Central memory CD4-positive, alpha-beta T cell (primary cell): Measurements from ENCODE around the gene RPL7A.
"Not testable (repeated sequence)": the region's sequence is repeated elsewhere in the genome, so short reads cannot be mapped to it uniquely, and the experiment has no call there.

Experiments
- DNase-seq: peaks from one replicate; pipeline ENCODE4 v3.0.0; 2022
- total RNA-seq, 3 experiments: gene quantifications; one replicate each; lab custom pipeline; 2026; lab: John Stamatoyannopoulos, UW

Gene RPL7A
- total RNA-seq, result 582 to 1,514 (median 1,357) reads per million in 3 experiments

DNA sequence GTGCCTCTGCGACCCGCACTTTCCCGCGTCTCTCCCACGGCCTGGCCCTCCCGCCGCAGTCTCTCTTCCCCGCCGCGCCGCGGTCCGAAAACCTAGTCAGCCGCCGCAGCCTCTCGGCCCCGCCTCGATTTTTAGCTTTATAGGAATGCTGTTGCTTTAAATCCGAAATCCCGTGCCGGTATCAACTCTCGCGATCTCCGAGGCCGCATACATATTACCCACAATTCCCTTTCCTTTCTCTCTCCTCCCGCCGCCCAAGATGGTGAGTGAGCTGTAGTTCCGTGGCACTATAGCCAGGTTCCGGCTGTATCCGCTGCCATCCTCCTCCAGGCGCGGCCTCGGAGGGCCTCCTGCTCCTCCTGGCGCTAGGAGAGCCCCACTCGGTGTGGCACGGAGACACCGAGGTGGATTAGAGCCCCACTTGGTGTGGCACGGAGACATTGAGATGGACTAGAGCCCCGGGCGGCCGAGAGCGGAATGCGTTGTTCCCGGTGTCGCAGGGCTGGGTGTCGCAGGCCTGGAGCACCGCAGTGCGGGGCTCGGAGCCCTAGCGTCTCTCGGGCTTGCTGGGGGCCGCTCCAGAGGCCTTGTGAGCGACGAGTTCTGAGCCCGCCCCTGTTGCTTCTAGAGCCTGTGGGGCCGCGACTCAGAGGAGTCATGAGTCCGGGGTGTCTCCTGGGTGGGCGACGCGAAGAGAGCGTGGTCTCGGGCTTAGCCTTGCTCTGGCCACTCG is at the start of gene RPL7A, which contains the start of gene MED22:
RPL7A (plus strand) TSS at position 234 of the 733 bp plus-strand sequence; CDS start at position 260, 26 bp downstream.
MED22 (minus strand) TSS at position 147 of the 733 bp plus-strand sequence. CDS start 1,469 bp downstream, outside the sequence.
- peak; percentile 91 for DNase-seq

DNA sequence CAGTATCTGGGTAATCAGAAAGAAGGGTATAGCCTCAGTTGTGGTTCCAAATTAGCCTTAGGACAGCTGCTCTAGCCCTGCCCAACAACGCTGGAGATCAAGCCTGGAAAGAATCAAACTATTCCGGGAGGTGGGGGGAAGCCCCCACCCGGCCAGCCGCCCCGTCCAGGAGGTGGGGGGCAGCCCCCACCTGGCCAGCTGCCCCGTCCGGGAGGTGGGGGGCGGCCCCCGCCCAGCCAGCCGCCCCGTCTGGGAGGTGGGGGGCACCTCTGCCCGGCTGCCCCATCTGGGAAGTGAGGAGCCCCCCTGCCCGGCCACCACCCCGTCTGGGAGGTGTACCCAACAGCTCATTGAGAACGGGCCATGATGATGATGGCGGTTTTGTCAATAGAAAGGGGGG is 48.0 kb upstream of the RPL7A start:
- DNase-seq, result not testable (repeated sequence)

DNA sequence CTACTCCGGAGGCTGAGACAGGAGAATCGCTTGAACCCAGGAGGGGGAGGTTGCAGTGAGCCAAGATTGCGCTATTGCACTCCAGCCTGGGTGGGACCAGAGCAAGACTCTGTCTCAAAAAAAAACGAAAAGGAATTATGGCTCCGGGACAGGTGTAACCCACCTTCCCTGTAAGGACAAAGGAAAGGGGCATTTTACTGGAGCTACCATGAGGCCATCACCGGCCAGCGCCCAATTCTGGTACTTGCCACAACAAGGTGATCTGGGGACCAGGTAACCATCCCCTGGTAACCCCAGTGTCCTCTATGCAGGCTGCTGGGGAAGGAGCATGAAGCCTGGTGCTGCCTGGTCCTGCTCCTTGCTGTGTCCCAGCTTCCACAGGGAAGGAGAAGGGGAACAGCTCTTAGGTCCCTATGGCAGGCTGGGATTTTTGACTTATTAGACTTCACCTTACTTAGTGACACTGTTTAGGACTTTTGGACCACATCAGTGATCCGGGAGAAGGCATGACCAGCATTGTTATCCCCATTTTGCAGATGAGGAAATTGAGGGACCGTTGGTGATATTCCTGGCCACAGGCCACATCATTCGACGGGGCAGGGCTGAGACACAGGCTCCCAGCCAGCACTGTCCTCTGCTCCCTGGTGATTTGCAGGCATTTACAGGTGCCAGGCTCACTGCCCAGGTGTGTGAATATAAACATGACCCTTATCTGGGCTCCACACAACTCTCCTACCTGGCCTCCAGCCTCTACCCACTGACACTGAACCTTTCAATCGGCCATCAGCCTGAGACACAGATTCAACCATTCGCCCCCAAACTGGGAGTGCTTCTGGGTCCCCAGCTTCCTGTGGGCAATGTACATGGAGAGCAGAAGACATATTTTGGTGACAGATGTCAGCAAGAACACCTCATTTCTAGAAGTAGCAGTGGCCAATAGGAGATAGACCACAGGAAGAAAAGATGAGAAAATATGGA is 46.5 kb upstream of the RPL7A start:
- DNase-seq, result no peak

DNA sequence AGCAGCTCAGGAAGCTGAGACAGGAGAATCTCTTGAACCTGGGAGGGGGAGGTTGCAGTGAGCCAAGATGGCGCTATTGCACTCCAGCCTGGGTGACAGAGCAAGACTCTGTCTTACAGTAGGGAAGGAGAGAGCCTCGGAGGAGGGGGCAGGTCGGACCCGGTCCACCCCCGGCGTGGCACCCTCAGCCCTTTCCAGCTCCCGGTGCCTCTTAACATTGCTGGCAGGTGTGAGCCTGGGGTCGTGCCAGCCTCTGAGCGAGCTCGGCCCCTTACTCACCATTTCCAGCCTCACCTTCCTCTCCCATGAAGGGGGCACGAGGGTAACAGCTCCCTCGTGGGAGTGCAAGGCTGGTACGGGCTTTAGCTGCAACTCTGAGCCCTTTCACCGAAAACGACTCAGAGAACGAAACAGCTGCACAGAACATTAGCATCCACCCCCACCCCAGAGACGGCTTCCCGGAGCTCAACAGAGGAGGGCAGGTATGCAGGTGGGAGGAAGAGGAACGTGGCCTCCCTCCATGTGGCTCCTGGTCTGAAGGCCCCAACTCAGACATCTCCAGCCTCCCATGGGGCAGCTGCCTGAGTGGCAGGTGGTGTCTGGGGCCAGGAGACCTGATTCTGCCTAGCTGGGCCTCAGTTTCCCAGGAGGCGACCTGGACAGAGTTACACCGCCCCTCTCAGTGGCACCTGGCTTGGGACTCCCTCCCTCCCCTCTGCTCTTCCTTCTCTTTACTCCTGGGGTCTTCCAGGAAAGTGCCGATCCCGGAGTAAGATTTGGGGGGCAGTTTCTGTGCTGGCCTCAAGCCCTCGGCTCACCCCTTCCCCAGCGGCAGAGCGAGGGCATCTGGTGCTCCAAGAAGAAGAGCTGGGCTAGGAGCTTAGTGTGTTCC is 44.5 kb upstream of the RPL7A start:
- DNase-seq, result no peak

DNA sequence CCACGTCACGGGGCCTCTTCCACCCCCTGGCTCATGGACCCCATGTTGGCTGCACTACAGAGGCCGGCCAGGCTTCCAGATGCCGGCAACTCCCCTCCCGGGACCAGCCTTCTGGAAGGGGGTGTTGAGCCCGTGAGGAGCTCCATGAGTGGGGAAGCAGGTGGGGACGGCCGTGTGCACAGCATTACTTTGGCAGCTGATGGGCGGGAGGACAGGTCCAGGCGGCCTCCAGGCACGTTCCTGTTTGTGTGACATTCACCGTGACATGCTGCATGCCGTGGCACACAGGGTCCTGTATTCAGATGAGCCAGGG is 43.9 kb upstream of the RPL7A start:
- no peak for DNase-seq

DNA sequence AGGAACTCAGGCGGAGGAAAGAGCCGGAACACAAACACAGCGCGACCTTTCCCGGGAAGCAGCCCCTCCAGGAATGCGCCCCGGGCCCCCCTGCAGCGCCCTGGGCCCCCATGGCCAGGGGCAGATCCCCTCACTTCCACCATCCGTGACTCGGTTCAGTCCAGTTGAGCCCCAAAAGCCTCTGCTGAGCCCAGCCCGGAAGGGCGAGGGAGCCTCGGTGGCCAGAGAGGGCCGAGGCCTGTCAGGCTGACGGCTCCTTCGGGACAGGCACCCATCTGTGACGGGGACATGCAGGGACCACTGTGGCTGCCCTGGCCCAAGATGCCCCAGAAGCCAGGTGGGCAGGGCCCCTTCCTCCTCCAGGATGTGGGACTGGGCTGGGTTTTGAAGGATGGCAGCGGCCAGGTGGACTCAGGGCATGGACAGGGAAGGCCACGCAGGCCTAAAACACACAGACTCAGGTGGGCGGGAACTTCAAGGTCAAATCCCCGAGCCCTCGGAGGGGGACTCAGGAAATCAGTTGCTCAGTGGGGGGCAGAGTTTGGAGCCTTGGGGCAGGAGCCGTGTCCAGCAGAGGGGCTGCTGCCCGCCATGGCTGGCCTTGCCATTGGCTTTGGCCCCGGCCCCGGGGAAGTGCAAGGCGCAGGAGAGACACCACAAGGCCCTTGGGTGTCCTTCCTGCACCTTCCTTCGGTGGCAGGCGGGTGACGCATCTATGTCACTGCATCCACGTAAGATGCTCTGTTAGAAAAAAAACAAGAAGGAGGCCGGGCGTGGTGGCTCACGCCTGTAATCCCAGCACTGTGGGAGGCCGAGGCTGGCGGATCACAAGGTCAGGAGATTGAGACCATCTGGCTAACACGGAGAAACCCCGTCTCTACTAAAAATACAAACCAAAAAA is 43.3 kb upstream of the RPL7A start:
- DNase-seq, result no peak

DNA sequence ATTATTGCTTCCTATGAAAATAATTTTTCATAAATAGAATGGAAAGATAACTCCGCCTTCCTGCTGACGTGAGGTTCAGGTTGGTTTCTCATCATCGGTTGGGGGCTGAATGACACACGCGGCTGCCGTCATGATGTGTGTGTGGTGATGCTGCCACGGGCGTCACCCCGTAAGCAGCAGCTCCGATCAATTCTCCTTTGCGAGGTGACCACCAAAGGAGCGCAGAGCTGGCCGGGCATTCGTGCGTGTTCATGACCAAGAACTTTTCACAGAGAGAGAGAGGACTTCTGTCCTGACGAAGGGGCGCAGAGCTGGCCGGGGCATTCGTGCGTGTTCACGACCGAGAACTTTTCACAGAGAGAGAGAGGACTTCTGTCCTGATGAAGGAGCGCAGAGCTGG is 42.3 kb upstream of the RPL7A start:
- no peak for DNase-seq

DNA sequence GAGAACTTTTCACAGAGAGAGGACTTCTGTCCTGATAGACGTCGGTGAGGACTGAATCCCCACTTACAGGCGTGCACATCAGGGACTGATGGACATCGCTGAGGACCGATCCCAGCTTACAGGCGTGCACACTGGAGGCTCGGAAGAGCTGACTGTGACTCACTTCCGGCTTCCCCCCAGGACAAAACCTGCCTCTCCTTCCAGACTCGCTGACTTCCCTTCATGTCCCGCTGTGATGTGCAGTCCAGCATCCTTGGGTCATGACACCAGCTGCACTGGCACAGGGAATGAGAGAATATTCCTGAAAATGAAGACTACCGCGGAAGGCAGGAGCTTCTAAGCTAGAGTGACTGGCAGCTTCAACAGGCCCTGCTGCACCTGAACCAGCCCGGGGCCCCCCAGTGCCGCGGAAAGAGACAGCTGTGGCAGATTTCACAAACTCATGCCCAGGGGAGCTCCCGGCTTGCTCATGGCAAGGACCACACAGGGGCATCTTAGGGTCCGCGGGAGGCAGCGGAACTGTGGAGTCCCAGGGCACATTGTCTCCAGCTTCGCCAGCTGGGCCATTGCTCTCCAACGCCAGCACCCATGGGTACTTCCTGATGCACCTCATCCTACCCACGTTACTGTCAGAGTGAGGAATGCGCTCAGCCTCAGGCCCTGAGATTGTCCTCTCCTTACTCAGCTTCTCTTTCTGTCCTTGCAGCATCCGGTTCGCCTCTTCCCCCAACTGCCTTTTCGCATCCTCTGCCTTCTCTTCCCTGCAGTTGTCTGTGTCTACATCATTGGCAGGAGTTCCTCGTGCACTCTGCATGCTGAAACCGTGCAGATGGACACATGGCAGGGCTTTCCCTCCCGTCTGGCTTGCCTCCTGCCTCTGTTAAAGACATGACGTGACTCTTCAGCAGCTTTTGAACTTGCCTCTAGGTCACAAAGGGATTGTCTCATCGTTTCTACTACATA is 41.5 kb upstream of the RPL7A start:
- no peak for DNase-seq

DNA sequence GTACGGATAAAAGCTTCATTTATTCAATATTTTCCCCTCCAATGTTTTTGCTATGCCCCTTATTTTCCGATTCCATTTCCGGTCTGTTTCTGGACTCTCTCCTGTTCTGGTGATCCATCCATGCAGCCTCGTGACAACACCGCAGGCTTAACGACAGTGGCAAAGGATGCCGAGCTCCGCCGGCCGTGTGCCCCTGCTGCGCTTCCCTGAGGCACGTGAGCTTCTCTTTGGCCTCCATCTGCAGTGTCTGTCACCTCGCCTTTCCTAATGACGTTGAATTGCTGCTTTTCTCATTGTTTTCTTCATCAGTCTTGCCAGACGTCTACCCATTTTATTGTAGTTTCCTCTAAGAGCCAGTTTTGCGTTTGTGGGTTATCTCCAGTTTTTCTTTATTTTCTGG is 40.7 kb upstream of the RPL7A start:
- no peak for DNase-seq

DNA sequence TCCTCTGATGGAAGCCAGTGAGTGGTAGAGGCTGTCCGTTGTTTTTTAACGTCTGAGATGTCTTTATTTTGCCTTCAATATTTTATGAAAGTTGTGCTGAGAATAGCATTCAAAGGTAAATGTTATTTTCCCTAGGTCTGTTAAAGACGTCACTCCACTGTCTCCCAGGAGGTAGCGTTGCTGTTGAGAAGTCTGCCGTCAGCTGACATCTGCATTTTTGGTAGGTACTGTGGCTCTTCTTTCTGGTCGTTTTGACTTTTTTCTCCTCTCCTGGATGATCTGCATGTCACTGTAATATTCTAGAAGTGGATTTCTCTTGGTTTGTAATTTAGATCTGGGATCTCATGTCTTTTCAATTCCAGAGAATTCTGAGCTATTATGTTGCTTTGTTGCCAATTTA is 38.4 kb upstream of the RPL7A start:
- no peak for DNase-seq

DNA sequence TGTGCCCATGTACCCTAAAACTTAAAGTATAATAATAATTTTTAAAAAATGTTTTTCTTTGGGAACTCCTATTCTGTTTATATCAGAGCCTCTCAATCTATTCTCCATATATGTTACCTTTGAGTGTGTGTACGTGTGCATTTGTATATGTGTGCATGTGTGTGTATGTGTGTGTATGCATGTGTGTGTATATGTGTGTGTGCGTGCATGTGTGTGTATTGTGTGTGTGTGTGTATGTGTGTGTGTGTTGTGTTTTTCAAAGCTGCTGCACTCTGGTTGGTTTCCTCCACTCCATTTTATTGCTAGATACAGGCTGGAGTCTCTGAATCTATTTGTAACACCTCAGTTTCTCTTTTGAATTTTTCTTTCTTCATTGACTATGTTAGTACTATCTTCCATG is 32.0 kb upstream of the RPL7A start:
- no peak for DNase-seq

DNA sequence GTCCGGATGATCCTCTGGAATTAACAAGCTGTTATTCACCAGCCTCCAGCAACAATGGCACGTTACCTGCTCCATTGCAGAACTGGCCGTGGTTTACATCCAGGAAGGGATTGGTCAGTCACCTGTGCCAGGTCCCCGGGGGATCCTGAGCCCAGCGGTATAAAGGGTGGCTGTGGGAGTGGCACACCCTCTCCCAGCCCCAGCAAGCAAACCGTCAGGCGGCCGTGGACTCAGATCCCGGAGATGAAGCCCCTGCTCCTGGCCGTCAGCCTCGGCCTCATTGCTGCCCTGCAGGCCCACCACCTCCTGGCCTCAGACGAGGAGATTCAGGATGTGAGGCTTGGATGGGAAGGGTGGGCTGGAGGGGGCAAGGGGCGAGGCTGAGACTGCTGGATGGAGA is 30.5 kb upstream of the RPL7A start:
- DNase-seq, result not testable (repeated sequence)

DNA sequence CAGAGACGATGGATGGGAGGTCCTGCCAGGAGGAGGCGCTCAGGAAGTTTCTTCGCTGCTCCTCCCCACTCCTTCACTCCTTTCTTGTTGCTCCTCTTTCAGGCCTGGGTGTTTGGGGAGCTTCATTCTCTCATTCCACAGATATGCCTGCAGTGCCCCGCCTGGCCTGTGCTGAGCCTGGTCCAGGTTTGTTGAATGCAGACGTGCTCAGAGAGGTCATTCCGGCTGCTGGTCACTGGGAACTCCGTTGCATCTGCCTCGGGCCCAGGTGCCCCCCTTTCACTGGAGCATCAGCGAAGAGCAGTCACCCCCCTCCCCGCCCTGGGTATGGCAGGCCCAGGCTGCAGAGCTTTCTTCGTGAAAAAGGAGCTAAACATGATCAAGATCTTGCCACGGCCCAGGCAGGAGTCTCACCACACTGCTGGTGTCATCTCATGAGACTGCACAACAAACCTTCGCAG is 27.6 kb upstream of the RPL7A start:
- DNase-seq, result no peak

DNA sequence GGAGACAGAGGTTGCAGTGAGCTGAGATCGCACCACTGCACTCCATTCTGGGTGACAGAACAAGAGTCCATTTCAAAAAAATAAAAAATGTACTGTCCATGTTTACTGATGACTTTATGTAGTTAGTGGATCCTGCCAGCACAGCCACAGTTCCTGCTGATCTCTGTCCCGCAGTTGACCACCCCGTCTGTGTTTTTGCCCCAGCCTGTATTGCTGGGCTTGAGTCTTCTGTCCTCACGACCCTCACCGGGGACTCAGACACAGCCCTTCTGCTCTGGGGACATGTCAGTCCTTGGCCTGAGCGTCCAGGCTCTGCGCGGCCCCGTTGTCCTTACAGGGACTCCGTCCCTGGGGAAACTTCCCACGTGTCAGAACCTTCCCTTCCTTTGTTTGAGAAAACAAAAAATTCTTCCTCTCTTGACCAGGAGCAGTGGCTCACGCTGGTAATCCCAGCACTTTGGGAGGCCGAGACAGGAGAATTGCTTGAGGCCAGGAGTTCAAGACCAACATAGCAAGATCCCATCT is 26.5 kb upstream of the RPL7A start:
- no peak for DNase-seq

DNA sequence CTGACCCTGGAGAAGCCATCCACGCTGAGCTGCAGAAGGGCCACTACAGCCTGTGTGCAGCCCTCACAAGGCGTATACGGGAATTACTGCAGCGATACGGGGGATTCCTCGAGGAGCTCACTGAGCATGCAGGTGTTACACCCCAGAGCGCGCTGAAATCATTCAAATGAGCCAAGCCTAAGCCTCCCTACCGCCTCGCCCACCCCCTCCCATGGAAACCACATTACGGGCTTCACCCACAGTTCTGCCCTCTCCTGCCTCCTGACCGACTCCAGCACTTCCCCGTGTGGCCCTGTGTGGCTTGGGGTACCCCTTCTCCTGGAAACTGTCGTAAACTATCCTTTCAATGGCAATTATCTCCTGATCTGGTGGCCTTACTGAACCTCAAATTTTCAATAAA is 25.3 kb upstream of the RPL7A start:
- no peak for DNase-seq

DNA sequence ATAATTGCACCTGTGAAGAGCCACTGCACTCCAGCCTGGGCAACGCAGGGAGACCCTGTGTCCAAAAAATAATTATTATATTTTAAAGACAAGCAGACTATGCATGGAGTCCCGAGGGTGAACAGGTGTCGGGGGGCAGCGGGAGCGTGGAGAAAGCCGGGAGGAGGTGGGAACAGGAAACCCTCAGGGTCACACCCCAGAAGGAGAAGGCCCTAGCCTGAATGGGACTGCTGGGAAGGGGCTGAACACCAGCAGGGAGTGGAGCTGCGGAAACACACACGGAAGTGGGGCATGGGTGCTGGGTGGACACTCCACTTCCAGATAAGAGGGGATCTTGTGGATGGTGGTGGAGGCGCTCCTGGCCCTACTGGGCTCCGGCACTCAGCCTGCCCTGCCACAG is 24.8 kb upstream of the RPL7A start:
- no peak for DNase-seq

DNA sequence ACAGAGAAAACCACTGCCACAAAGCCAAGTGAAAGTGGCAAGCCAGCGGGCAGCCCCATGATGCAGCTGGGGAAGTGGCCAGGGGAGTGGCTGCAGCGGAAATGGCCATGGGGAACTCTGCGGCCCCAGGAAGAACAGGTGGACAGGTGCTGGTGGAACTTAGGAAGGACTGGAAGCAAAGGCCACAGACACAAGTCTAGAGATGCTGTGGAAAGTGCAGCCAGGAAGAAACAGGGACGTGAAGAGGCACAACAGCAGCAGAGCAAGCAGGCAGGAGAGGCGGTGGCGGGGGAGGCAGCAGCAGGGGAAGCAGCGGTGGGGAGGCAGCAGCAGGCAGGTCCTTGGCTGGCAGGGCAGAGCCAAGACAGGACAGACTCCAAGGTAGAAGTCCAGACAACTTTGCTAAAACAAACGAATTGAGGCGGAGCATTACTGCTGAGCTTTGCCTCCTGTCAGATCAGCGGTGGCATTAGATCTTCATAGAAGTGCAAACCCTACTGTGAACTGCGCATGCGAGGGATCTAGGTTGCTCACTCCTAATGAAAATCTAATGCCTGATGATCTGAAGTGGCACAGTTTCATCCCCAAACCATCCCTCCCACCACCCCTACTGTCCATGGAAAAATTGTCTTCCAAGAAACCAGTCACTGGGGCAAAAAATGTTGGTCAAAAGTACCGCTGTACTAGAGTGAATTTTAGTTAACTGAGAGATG is 23.9 kb upstream of the RPL7A start:
- no peak for DNase-seq

DNA sequence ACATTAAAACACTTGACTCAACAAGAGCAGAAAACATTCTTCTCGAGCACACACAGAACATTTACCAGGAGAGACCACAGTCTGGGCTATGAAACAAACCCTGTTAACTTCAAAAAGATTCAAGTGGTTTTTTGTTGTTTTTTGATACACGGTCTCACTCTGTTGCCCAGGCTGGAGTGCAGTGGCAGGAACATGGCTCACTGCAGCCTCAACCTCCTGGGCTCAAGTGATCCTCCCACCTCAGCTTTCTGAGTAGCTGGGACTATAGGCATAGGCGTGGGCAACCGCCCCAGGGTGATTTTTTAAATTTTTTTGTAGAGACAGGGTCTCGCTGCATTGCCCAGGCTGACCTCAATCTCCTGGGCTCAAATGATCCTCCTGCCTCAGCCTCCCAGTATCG is 21.0 kb upstream of the RPL7A start:
- DNase-seq, result not testable (repeated sequence)

DNA sequence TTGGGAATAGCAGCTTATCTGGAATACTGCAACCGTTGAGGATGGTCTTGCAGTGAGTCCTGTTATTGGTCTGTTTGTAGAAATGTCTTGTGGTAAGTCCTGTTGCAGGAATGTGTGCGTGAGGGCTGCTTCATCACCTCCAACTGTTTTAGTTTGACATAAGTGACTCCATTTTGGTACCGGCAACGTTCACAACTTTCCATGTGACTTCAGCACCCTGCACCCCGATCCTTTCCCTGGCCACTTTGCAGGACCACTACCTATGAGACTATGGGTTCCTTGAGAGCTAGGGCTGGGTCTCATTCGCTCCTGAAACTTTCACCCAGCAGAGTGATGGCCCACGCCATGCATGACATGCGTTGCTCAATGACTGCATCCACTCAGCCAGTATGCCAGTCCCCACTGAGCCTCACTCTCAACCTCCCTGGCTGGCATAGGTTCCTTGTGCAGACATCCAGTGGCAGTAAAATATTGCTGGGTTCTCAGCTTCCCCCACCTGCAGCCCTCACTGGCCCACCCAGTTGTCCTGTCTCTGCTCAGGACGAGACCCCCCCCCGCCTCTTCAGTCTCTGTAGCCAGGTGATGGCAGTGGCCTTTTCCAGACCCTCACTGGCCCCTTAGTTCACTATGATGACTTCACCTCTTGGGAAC is 20.1 kb upstream of the RPL7A start:
- DNase-seq, result no peak
